ENCODE results near the gene MED15.
A peak's percentile ranks its signal among the peaks of the same experiment; 100 is the strongest.

The MED15 gene

GRCh38 chr22:20552443-20553401 is 45.3 kb downstream of the MED15 start:
- peak overlapping the region in 1 of 2 donors; percentile 3 for H3K9ac ChIP-seq (ENCODE audit: low read depth in 1 of 2, low read length in 2 of 2)

GRCh38 chr22:20553947-20554741 is 46.7 kb downstream of the MED15 start:
- H3K27me3 ChIP-seq (ENCODE audit: control insufficient read depth in 2 of 2, insufficient read depth in 2 of 2, low read length in 2 of 2), result no peaks in the 10 kb centered on the region
- peaks cover 40 to 41% of the 10 kb centered on the region in 2 donors for H3K4me1 ChIP-seq (ENCODE audit: control insufficient read depth in 2 of 2, insufficient read depth in 2 of 2, low read length in 2 of 2)
- H3K9ac ChIP-seq (ENCODE audit: low read depth in 1 of 2, low read length in 2 of 2), result no peak overlapping the region
- no peaks in the 10 kb centered on the region for H3K9me3 ChIP-seq (ENCODE audit: control insufficient read depth in 2 of 2, low read length in 2 of 2)
- no peak overlapping the region for H3K4me3 ChIP-seq (ENCODE audit: low read length in 2 of 2)
- H3K27ac ChIP-seq (ENCODE audit: low read depth in 2 of 2, low read length in 2 of 2), result peak overlapping the region in 1 of 2 donors; percentile 9
- H3K36me3 ChIP-seq (ENCODE audit: control insufficient read depth in 2 of 2, insufficient read depth in 2 of 2, low read length in 2 of 2), result peaks cover 40 to 59% of the 10 kb centered on the region in 2 donors

More at GRCh38 chr22:20552443-20553401, 45.3 kb downstream of the MED15 start:
- Histone ChIP-seq H3K4me3 (ENCODE audit: low read length in 2 of 2) (no peak overlapping the region), H3K36me3 (ENCODE audit: control insufficient read depth in 2 of 2, insufficient read depth in 2 of 2, low read length in 2 of 2) (peaks cover 29 to 47% of the 10 kb centered on the region in 2 donors), H3K27me3 (ENCODE audit: control insufficient read depth in 2 of 2, insufficient read depth in 2 of 2, low read length in 2 of 2) (no peaks in the 10 kb centered on the region), H3K9me3 (ENCODE audit: control insufficient read depth in 2 of 2, low read length in 2 of 2) (no peaks in the 10 kb centered on the region), H3K27ac (ENCODE audit: low read depth in 2 of 2, low read length in 2 of 2) (peak overlapping the region; percentile 82 to 84), H3K4me1 (ENCODE audit: control insufficient read depth in 2 of 2, insufficient read depth in 2 of 2, low read length in 2 of 2) (peaks cover 40 to 41% of the 10 kb centered on the region in 2 donors)

DNA sequence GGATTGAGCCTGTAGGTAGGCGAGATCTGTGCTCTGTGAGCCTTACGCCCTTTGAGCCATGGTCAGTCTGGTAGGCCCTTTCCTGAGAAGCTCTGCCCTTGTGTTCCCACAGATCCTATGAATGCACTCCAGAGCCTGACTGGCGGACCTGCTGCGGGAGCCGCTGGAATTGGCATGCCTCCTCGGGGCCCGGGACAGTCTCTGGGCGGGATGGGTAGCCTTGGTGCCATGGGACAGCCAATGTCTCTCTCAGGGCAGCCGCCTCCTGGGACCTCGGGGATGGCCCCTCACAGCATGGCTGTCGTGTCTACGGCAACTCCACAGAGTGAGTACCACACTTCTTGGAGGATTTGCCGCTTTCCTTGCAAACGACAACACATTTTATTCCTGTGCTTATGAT is 47.4 kb downstream of the MED15 start:
- H3K4me1 ChIP-seq (ENCODE audit: control insufficient read depth in 2 of 2, insufficient read depth in 2 of 2, low read length in 2 of 2), result peaks cover 36 to 37% of the 10 kb centered on the region in 2 donors
- no peaks in the 10 kb centered on the region for H3K9me3 ChIP-seq (ENCODE audit: control insufficient read depth in 2 of 2, low read length in 2 of 2)
- no peak overlapping the region for H3K27ac ChIP-seq (ENCODE audit: low read depth in 2 of 2, low read length in 2 of 2)
- no peaks in the 10 kb centered on the region for H3K27me3 ChIP-seq (ENCODE audit: control insufficient read depth in 2 of 2, insufficient read depth in 2 of 2, low read length in 2 of 2)
- peaks cover 47 to 65% of the 10 kb centered on the region in 2 donors for H3K36me3 ChIP-seq (ENCODE audit: control insufficient read depth in 2 of 2, insufficient read depth in 2 of 2, low read length in 2 of 2)
- H3K9ac ChIP-seq (ENCODE audit: low read depth in 1 of 2, low read length in 2 of 2), result no peak overlapping the region
- no peak overlapping the region for H3K4me3 ChIP-seq (ENCODE audit: low read length in 2 of 2)

GRCh38 chr22:20558534-20558933 is 51.1 kb downstream of the MED15 start:
- no peaks in the 10 kb centered on the region for H3K27me3 ChIP-seq (ENCODE audit: control insufficient read depth in 2 of 2, insufficient read depth in 2 of 2, low read length in 2 of 2)
- no peak overlapping the region for H3K9ac ChIP-seq (ENCODE audit: low read depth in 1 of 2, low read length in 2 of 2)
- no peaks in the 10 kb centered on the region for H3K9me3 ChIP-seq (ENCODE audit: control insufficient read depth in 2 of 2, low read length in 2 of 2)
- peaks cover 4 to 6% of the 10 kb centered on the region in 2 donors for H3K4me1 ChIP-seq (ENCODE audit: control insufficient read depth in 2 of 2, insufficient read depth in 2 of 2, low read length in 2 of 2)
- H3K36me3 ChIP-seq (ENCODE audit: control insufficient read depth in 2 of 2, insufficient read depth in 2 of 2, low read length in 2 of 2), result peaks cover 47 to 56% of the 10 kb centered on the region in 2 donors
- H3K27ac ChIP-seq (ENCODE audit: low read depth in 2 of 2, low read length in 2 of 2), result no peak overlapping the region
- no peak overlapping the region for H3K4me3 ChIP-seq (ENCODE audit: low read length in 2 of 2)

- no peak overlapping the region for H3K9ac ChIP-seq (ENCODE audit: low read depth in 1 of 2, low read length in 2 of 2)
- peaks cover 42 to 50% of the 10 kb centered on the region in 2 donors for H3K36me3 ChIP-seq (ENCODE audit: control insufficient read depth in 2 of 2, insufficient read depth in 2 of 2, low read length in 2 of 2)
- no peaks in the 10 kb centered on the region for H3K27me3 ChIP-seq (ENCODE audit: control insufficient read depth in 2 of 2, insufficient read depth in 2 of 2, low read length in 2 of 2)
- H3K27ac ChIP-seq (ENCODE audit: low read depth in 2 of 2, low read length in 2 of 2), result no peak overlapping the region
- H3K9me3 ChIP-seq (ENCODE audit: control insufficient read depth in 2 of 2, low read length in 2 of 2), result no peaks in the 10 kb centered on the region
- H3K4me1 ChIP-seq (ENCODE audit: control insufficient read depth in 2 of 2, insufficient read depth in 2 of 2, low read length in 2 of 2), result peaks cover 0 to 4% of the 10 kb centered on the region in 2 donors
- no peak overlapping the region for H3K4me3 ChIP-seq (ENCODE audit: low read length in 2 of 2)
Observed at GRCh38 chr22:20559174-20559760, 51.9 kb downstream of the MED15 start.

- Histone ChIP-seq H3K36me3 (ENCODE audit: control insufficient read depth in 2 of 2, insufficient read depth in 2 of 2, low read length in 2 of 2) (peaks cover 45 to 48% of the 10 kb centered on the region in 2 donors), H3K27ac (ENCODE audit: low read depth in 2 of 2, low read length in 2 of 2) (no peak overlapping the region), H3K27me3 (ENCODE audit: control insufficient read depth in 2 of 2, insufficient read depth in 2 of 2, low read length in 2 of 2) (no peaks in the 10 kb centered on the region), H3K4me1 (ENCODE audit: control insufficient read depth in 2 of 2, insufficient read depth in 2 of 2, low read length in 2 of 2) (peaks cover 0 to 4% of the 10 kb centered on the region in 2 donors), H3K9ac (ENCODE audit: low read depth in 1 of 2, low read length in 2 of 2) (no peak overlapping the region), H3K9me3 (ENCODE audit: control insufficient read depth in 2 of 2, low read length in 2 of 2) (no peaks in the 10 kb centered on the region), H3K4me3 (ENCODE audit: low read length in 2 of 2) (no peak overlapping the region)
Observed at GRCh38 chr22:20560716-20561115, 53.3 kb downstream of the MED15 start.

- H3K36me3 ChIP-seq (ENCODE audit: control insufficient read depth in 2 of 2, insufficient read depth in 2 of 2, low read length in 2 of 2), result peaks cover 42 to 48% of the 10 kb centered on the region in 2 donors
- no peak overlapping the region for H3K4me3 ChIP-seq (ENCODE audit: low read length in 2 of 2)
- H3K9me3 ChIP-seq (ENCODE audit: control insufficient read depth in 2 of 2, low read length in 2 of 2), result no peaks in the 10 kb centered on the region
- no peak overlapping the region for H3K9ac ChIP-seq (ENCODE audit: low read depth in 1 of 2, low read length in 2 of 2)
- no peak overlapping the region for H3K27ac ChIP-seq (ENCODE audit: low read depth in 2 of 2, low read length in 2 of 2)
- no peaks in the 10 kb centered on the region for H3K27me3 ChIP-seq (ENCODE audit: control insufficient read depth in 2 of 2, insufficient read depth in 2 of 2, low read length in 2 of 2)
- peaks cover 3 to 4% of the 10 kb centered on the region in 2 donors for H3K4me1 ChIP-seq (ENCODE audit: control insufficient read depth in 2 of 2, insufficient read depth in 2 of 2, low read length in 2 of 2)
Observed at GRCh38 chr22:20561882-20562281, 54.5 kb downstream of the MED15 start.

DNA sequence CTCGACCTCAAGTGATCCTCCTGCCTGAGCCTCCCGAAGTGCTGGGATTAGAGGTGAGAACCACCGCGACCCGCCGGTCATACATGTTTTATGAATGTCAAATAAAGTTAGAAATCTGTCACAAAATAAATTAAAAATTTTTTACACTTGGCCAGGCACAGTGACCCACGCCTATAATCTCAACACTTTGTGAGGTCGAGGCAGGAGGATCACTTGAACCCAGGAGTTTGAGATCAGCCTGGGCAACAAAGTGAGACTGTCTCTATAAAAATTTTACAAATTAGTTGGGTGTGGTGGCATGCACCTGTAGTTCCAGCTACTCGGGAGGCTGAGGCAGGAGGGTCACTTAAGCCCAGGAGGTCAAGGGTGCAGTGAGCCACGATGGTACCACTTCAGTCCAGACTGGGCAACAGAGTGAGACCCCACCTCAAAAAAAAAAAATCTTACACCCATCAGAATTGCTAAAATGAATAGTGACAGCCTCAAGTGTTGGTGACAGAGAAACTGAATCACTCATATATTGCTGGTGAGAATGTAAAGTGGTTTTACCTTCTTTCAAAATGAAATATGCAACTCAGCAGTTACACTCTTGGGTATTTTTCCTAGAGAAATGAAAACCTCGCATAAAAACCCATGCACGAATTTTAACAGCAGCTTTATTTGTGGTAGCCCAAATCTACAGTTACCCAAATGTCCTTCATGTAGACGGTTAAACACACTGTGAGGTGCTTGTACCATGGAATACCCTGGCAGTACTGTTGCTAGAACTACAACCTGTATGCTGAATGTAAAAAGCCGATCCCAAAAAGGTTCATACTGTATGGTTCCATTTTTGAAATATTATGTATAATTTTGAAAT is 55.4 kb downstream of the MED15 start:
- no peaks in the 10 kb centered on the region for H3K27me3 ChIP-seq (ENCODE audit: control insufficient read depth in 2 of 2, insufficient read depth in 2 of 2, low read length in 2 of 2)
- peaks cover 0 to 5% of the 10 kb centered on the region in 2 donors for H3K4me1 ChIP-seq (ENCODE audit: control insufficient read depth in 2 of 2, insufficient read depth in 2 of 2, low read length in 2 of 2)
- H3K27ac ChIP-seq (ENCODE audit: low read depth in 2 of 2, low read length in 2 of 2), result no peak overlapping the region
- peaks cover 44 to 50% of the 10 kb centered on the region in 2 donors for H3K36me3 ChIP-seq (ENCODE audit: control insufficient read depth in 2 of 2, insufficient read depth in 2 of 2, low read length in 2 of 2)
- no peaks in the 10 kb centered on the region for H3K9me3 ChIP-seq (ENCODE audit: control insufficient read depth in 2 of 2, low read length in 2 of 2)
- no peak overlapping the region for H3K9ac ChIP-seq (ENCODE audit: low read depth in 1 of 2, low read length in 2 of 2)
- no peak overlapping the region for H3K4me3 ChIP-seq (ENCODE audit: low read length in 2 of 2)

- Histone ChIP-seq H3K9me3 (ENCODE audit: control insufficient read depth in 2 of 2, low read length in 2 of 2) (no peaks in the 10 kb centered on the region), H3K27ac (ENCODE audit: low read depth in 2 of 2, low read length in 2 of 2) (no peak overlapping the region), H3K4me3 (ENCODE audit: low read length in 2 of 2) (no peak overlapping the region), H3K36me3 (ENCODE audit: control insufficient read depth in 2 of 2, insufficient read depth in 2 of 2, low read length in 2 of 2) (peaks cover 42 to 52% of the 10 kb centered on the region in 2 donors), H3K4me1 (ENCODE audit: control insufficient read depth in 2 of 2, insufficient read depth in 2 of 2, low read length in 2 of 2) (peaks cover 0 to 7% of the 10 kb centered on the region in 2 donors), H3K9ac (ENCODE audit: low read depth in 1 of 2, low read length in 2 of 2) (no peak overlapping the region), H3K27me3 (ENCODE audit: control insufficient read depth in 2 of 2, insufficient read depth in 2 of 2, low read length in 2 of 2) (no peaks in the 10 kb centered on the region)
Observed at GRCh38 chr22:20563466-20563906, 56.1 kb downstream of the MED15 start.

Measured in mucosa of rectum (tissue), 2 donors.